B cell (primary cell): ENCODE data around the gene RPS6KA4. TPM values are rescaled to one million over a fixed set of nuclear protein-coding genes. Genes with fewer than 3 reads are reported as not detected.

Experiments
- ATAC-seq: fragments of 200-7000 bp; cut with Tn5 transposase; one replicate; pipeline ENCODE4 v1.10.0; 2021; ENCODE audit warnings: low read depth, mild to moderate bottlenecking, moderate number of reproducible peaks, moderate library complexity
- CTCF ChIA-PET: fragments of 350-600 bp; sonication (Branson Sonifier 250); formaldehyde crosslinking; loops from one replicate; lab custom pipeline; 2021; ENCODE audit warnings: antibody characterized with exemption, inconsistent platforms; lab: Charles Lee
- POLR2A ChIA-PET: fragments of 350-600 bp; sonication (Branson Sonifier 250); formaldehyde crosslinking; loops from one replicate; lab custom pipeline; 2021; ENCODE audit warnings: antibody characterized with exemption; lab: Charles Lee
- DNase-seq: peaks from one replicate; pipeline ENCODE4 v3.0.0; 2013
- H2AFZ ChIP-seq: 2 replicates; pipeline ENCODE4 v1.6.1; 2012; ENCODE audit warnings: mild to moderate bottlenecking, low read depth, low read length; ENCODE audit not compliant: insufficient read depth, poor library complexity, severe bottlenecking
- H3K27ac ChIP-seq, 2 donors: 1 replicate in 1 of 2; 2 replicates in 1 of 2; pipeline ENCODE4 v1.5.1; 2012 to 2013; ENCODE audit warnings: low read length in 2 of 2, mild to moderate bottlenecking in 2 of 2, moderate library complexity in 1 of 2
- H3K27me3 ChIP-seq, 4 experiments: fragments of 200-600 bp in 1 of 4; sonication (generic) in 1 of 4; replicated peaks in 1 of 4; 1 replicate in 2 of 4; 2 replicates in 2 of 4; pipeline versions ENCODE4 v1.6.1 to v1.7.0; 2013 to 2016; ENCODE audit warnings: low read length in 3 of 4, mild to moderate bottlenecking in 2 of 4, mixed read lengths in 1 of 4, moderate library complexity in 1 of 4; ENCODE audit not compliant: insufficient read depth in 4 of 4, control insufficient read depth in 3 of 4; ENCODE audit errors: control extremely low read depth in 1 of 4
- H3K36me3 ChIP-seq, 2 experiments: replicated peaks in 1 of 2; 1 replicate in 1 of 2; 2 replicates in 1 of 2; pipeline versions ENCODE4 v1.6.1 to v1.7.1; 2013; ENCODE audit warnings: low read length in 1 of 2; ENCODE audit not compliant: insufficient read depth in 2 of 2, control insufficient read depth in 1 of 2; ENCODE audit errors: control extremely low read depth in 1 of 2, extremely low read depth in 1 of 2
- H3K4me1 ChIP-seq, 2 donors: fragments of 200-600 bp in 1 of 2; sonication (generic) in 1 of 2; 1 replicate in 1 of 2; 2 replicates in 1 of 2; pipeline versions ENCODE4 v1.5.1 to v1.6.1; 2013 to 2017; ENCODE audit warnings: low read length in 2 of 2; ENCODE audit not compliant: control insufficient read depth in 2 of 2, insufficient read depth in 2 of 2
- H3K4me2 ChIP-seq: replicated peaks from 2 replicates; pipeline ENCODE3; 2012; ENCODE audit warnings: mild to moderate bottlenecking, low read depth, low read length; ENCODE audit not compliant: poor library complexity, severe bottlenecking
- H3K4me3 ChIP-seq, 5 experiments: fragments of 200-600 bp in 1 of 5; sonication (generic) in 1 of 5; 1 replicate in 3 of 5; 2 replicates in 2 of 5; pipeline versions ENCODE4 v1.5.1 to v1.7.0; 2011 to 2016; ENCODE audit warnings: low read length in 4 of 5, mild to moderate bottlenecking in 4 of 5, low read depth in 2 of 5, control low read depth in 1 of 5, moderate library complexity in 1 of 5; ENCODE audit not compliant: insufficient read depth in 1 of 5; ENCODE audit errors: control extremely low read depth in 1 of 5, extremely low read depth in 1 of 5
- H3K79me2 ChIP-seq: fragments of 200-600 bp; sonication (generic); one replicate; pipeline ENCODE4 v1.6.0; 2016; ENCODE audit warnings: low read length; ENCODE audit not compliant: control insufficient read depth, insufficient read depth
- H3K9ac ChIP-seq: fragments of 200-600 bp; sonication (generic); 2 replicates; pipeline ENCODE4 v1.6.1; 2017; ENCODE audit warnings: mild to moderate bottlenecking, low read length, moderate library complexity
- H3K9me3 ChIP-seq, 3 donors: one replicate each; pipeline versions ENCODE4 v1.6.1 to v1.7.1; 2013; ENCODE audit warnings: low read length in 2 of 3; ENCODE audit not compliant: control insufficient read depth in 2 of 3, insufficient read depth in 1 of 3; ENCODE audit errors: control extremely low read depth in 1 of 3
- H4K20me1 ChIP-seq: 2 replicates; pipeline ENCODE4 v1.6.0; 2012; ENCODE audit warnings: mild to moderate bottlenecking, low read length; ENCODE audit not compliant: insufficient read depth, control insufficient read depth, poor library complexity, severe bottlenecking
- H3K27ac Mint-ChIP-seq: one replicate; pipeline ENCODE4 v1.8.0; 2021; ENCODE audit warnings: mixed read lengths
- H3K27me3 Mint-ChIP-seq: one replicate; pipeline ENCODE4 v1.8.0; 2021; ENCODE audit warnings: mixed read lengths
- H3K4me1 Mint-ChIP-seq: one replicate; pipeline ENCODE4 v1.8.0; 2021; ENCODE audit warnings: mixed read lengths
- H3K4me3 Mint-ChIP-seq: one replicate; pipeline ENCODE4 v1.8.0; 2021; ENCODE audit warnings: mixed read lengths
- H3K9me3 Mint-ChIP-seq: one replicate; pipeline ENCODE4 v1.8.0; 2022; ENCODE audit warnings: mixed read lengths; ENCODE audit not compliant: insufficient read depth
- EZH2 ChIP-seq: IDR thresholded peaks from 2 replicates; pipeline ENCODE4 v1.6.1; 2012; ENCODE audit warnings: borderline replicate concordance, low read depth, mild to moderate bottlenecking, moderate library complexity, low read length; ENCODE audit not compliant: insufficient read depth, poor library complexity, severe bottlenecking
- WGBS: methylation state at CpG from one replicate; pipeline ENCODE4 v1.1.5; 2013; ENCODE audit warnings: missing lambda C conversion rate; ENCODE audit not compliant: insufficient coverage; 5-methylcytosine and 5-hydroxymethylcytosine counted together
- intact Hi-C: fragments of 100-400 bp; cut with micrococcal nuclease; formaldehyde crosslinking; loops from one replicate; pipeline ENCODE4 v1.10.0; 2022
- polyA plus RNA-seq: library from polyadenylated mRNA; depleted of rRNA; stranded (reverse); fragments of >200 nt; gene quantifications from 2 replicates; pipeline ENCODE4 v1.2.3, GENCODE V29; 2012
- total RNA-seq, 2 donors: library from RNA; stranded (reverse); fragments of 120-200 nt in 1 of 2; gene quantifications; 1 replicate in 1 of 2; 2 replicates in 1 of 2; pipeline versions ENCODE4 v1.2.3 to v1.2.4, GENCODE V29; 2013 to 2022
- TF ChIP-seq, protein P1 (sequence below): fragments of 200-600 bp; IDR thresholded peaks from one replicate; pipeline ENCODE4 v1.8.0; 2022; ENCODE audit warnings: antibody characterized with exemption, mild to moderate bottlenecking

Gene RPS6KA4
- total and polyA plus RNA-seq, 2 donors (not counting 1 experiment from before 2014, with no cell fraction given): 22.6 to 32.5 TPM

DNA sequence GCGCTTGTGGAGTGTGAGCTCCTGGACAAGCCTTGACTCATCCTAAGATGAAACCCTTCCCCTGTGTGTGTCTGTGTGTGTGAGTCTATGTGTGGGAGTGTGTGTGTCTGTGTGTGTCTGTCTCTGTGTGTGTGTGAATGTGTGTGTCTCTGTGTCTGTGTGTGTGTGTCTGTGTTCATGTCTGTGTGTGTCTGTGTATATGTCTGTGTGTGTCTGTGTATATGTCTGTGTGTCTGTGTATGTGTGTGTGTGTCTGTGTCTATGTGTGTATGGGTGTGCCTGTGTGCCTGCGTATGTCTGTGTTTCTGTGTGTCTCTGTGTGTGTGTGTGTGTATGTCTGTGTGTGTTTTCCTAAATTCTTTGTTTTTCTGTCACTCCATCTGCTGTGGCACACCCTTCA, 48.7 kb downstream of the RPS6KA4 start:
- POLR2A ChIA-PET: no interaction called here

DNA sequence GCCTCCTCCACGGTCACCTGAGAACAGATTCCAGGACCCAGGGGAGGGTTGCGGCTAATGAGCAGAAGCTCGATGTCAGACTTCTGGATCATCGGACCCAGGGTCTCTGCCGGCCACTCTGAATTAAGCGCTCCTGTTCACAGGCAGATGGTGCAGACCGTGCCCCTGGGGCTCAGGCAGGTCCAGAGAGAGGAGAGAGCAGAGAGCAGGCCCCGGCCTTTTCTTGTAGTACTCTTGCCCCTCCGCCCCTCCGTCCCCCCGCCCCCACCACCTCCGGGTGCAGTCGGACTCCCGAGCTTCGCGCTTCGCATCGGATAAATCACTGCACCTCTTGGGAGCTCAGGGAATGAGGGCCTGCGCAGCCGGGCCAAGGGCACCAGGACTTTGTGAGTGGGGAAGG, 50.3 kb downstream of the RPS6KA4 start:
- H3K4me1 ChIP-seq: no peaks in the 10 kb centered on the region
- ATAC-seq: no peak
- peaks cover 0 to 1% (median 0%) of the 10 kb centered on the region in 3 donors for H3K9me3 ChIP-seq
- Mint-ChIP-seq H3K27me3 (peaks cover 21% of the 10 kb centered on the region), H3K4me1 (no peaks in the 10 kb centered on the region), H3K4me3 (no peak overlapping the region), H3K9me3 (no peaks in the 10 kb centered on the region), H3K27ac (no peak overlapping the region)
- no peak for TF ChIP-seq EZH2
- TF ChIP-seq, protein P1, sequence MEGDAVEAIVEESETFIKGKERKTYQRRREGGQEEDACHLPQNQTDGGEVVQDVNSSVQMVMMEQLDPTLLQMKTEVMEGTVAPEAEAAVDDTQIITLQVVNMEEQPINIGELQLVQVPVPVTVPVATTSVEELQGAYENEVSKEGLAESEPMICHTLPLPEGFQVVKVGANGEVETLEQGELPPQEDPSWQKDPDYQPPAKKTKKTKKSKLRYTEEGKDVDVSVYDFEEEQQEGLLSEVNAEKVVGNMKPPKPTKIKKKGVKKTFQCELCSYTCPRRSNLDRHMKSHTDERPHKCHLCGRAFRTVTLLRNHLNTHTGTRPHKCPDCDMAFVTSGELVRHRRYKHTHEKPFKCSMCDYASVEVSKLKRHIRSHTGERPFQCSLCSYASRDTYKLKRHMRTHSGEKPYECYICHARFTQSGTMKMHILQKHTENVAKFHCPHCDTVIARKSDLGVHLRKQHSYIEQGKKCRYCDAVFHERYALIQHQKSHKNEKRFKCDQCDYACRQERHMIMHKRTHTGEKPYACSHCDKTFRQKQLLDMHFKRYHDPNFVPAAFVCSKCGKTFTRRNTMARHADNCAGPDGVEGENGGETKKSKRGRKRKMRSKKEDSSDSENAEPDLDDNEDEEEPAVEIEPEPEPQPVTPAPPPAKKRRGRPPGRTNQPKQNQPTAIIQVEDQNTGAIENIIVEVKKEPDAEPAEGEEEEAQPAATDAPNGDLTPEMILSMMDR: no peak
- intact Hi-C loops: no loop called here
- ChIA-PET CTCF (no interaction called here), POLR2A (no interaction called here)
- no peaks in the 10 kb centered on the region for H3K36me3 ChIP-seq
- WGBS: 100% methylated on average over 2 of the region's 20 CpGs
- H3K27me3 ChIP-seq: peaks cover 0 to 15% (median 5%) of the 10 kb centered on the region in 4 experiments
- no peaks in the 10 kb centered on the region for H4K20me1 ChIP-seq
- no peaks in the 10 kb centered on the region for H3K79me2 ChIP-seq
- no peak overlapping the region for H2AFZ ChIP-seq
- H3K27ac ChIP-seq: no peak overlapping the region
- H3K4me2 ChIP-seq: no peak overlapping the region
- DNase-seq: no peak
- no peak overlapping the region for H3K9ac ChIP-seq
- no peak overlapping the region for H3K4me3 ChIP-seq

More for the DNA sequence above, 48.7 kb downstream of the RPS6KA4 start:
- Histone ChIP-seq H3K4me2 (no peak overlapping the region), H2AFZ (no peak overlapping the region), H3K36me3 (no peaks in the 10 kb centered on the region), H3K9me3 (peaks cover 0 to 6% (median 0%) of the 10 kb centered on the region in 3 donors), H3K79me2 (no peaks in the 10 kb centered on the region), H3K4me3 (no peak overlapping the region), H3K9ac (no peak overlapping the region), H3K4me1 (no peaks in the 10 kb centered on the region), H4K20me1 (no peaks in the 10 kb centered on the region), H3K27ac (no peak overlapping the region), H3K27me3 (peaks cover 0 to 13% (median 5%) of the 10 kb centered on the region in 4 experiments)
- 100% methylated on average over 2 of the region's 2 CpGs for WGBS
- no peak overlapping the region for H3K27ac Mint-ChIP-seq
- intact Hi-C loops: no loop called here
- H3K9me3 Mint-ChIP-seq: no peaks in the 10 kb centered on the region
- H3K4me1 Mint-ChIP-seq: no peaks in the 10 kb centered on the region
- ATAC-seq (no peak), DNase-seq (no peak)
- H3K4me3 Mint-ChIP-seq: no peak overlapping the region
- CTCF ChIA-PET: no interaction called here
- H3K27me3 Mint-ChIP-seq: peaks cover 25% of the 10 kb centered on the region
- no peak for TF ChIP-seq EZH2
- TF ChIP-seq, protein P1: no peak
